Amygdala (tissue), 56 donors: Measurements from ENCODE around the gene REELD1.

Experiments
- DNase-seq, 56 donors: peaks; one replicate each; lab custom pipeline; 2025; lab: John Stamatoyannopoulos, UW

REELD1 gene

GRCh38 chr4:146214238-146214637, at the start of gene REELD1:
Gene REELD1, plus strand, starts transcription at chr4:146214538. Its CDS starts 2,415 bp downstream, at chr4:146216953.
- DNase-seq: no peak

- DNase-seq: no peak
Measured at GRCh38 chr4:146165221-146165620, 49.1 kb upstream of the REELD1 start.

DNA sequence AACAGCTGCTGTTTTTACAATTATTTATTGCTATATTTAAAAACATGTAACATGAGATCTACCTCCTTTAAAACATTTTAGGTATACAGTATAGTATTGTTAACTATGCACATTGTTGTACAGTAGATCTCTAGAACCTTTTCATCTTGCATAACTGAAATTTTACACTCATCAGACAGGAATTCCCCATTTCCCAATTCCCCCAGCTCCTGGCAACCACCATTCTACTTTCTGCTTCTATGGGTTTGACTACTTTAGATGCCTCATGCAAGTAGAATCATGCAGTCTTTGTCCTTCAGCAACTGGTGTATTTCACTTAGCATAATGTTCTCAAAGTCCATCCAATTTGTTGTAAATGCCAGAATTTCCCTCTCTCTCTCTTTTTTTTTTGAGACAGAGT, 48.5 kb upstream of the REELD1 start:
- no peak for DNase-seq

GRCh38 chr4:146170149-146170548, 44.2 kb upstream of the REELD1 start:
- no peak for DNase-seq

- peak; percentile 58 to 93 (median 86) for DNase-seq
Measured at GRCh38 chr4:146175541-146176453, 38.5 kb upstream of the REELD1 start, which contains the start of gene LSM6. Gene LSM6, plus strand, starts transcription at chr4:146175718. Its CDS starts 7,204 bp downstream, at chr4:146182922.

DNA sequence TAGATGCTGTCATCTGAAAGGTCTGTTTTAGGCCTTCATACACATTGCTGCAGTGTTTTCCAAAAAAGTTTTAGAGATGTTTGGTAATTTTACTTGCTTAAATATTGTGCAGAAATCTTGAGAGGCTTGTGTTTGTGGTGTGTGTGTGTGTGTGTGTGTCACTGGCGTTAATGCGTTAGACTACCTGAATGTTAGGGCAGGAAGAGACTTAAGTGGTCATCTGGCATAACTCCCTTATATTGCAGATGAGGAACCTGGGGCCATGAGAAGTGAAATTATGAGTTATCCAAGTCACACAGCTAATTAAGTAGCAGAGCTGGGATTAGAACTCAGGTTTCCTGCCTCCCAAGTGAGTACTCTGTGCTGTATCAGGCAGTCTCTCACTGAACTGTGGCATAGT, 37.4 kb upstream of the REELD1 start:
- DNase-seq: no peak

DNA sequence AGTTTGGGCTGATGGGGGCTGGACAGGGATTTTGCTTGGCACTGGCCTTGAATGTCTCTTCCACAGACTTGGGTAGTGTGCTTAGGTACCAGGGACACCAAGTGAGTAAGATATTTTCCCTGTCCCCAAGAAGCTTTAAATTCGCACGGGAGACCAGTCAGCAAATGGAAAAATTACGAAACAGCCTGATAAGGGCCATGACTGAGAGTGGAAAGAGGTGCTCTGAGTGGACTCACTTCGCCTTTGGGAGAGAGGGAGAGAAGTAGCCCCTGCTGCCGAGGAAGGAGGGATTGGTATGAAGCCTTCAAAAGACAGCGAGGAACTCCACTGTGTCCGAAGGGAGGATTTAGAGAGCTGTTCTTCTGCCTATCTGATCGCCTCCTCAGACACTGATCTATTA, 36.2 kb upstream of the REELD1 start:
- no peak for DNase-seq

DNA sequence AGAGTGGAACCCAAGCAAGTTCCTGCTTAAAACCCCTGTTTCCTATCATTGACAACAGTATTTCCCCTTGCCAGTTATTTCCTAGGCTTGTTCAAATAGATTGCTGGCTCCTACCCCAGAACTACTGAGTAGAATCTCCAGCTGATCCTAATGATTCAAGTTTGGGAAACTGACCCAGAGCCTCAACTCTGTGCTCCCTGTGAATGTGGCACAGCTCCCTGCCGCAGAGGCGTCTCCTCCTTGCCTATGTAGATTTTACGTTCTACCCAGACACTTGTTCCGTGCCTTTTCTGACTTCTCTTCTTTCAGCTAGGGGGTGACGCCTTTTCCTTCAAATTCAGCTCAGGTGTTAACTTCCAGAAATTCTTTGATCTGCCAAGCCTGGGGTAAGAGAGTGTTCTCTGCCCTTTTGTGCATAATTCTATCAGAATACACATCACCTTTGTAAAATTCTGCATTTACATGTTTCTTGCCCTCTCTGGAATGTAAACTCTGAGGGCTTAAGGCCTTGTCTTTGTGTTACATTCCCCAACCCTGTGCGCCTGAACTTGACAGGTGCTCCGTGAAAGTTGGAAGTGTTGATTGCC, 34.5 kb upstream of the REELD1 start:
- peak in 2 of 56 donors; percentile 5 to 12 for DNase-seq

- no peak for DNase-seq
Measured at GRCh38 chr4:146182443-146182842, 31.9 kb upstream of the REELD1 start.

DNA sequence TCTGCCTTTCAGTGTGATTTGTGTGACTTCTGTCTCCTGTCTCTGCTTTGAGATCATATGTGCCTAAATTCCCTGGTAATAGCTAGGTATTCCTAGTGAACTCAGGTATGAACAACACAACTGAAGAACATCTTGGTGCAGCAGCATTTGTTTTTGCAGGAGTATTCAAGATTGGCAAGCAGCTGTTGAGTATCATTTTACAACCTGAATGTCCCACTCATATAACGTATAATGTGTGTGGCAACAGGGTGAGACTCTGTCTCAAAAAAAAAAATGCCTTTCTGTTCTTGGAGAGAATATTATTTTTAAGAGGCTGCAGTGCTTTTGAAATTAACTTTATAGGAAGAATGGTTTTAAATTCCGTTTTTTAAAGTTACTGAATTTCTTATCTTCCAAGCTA, 31.1 kb upstream of the REELD1 start:
- DNase-seq: no peak

GRCh38 chr4:146186041-146186440, 28.3 kb upstream of the REELD1 start:
- DNase-seq: no peak

DNA sequence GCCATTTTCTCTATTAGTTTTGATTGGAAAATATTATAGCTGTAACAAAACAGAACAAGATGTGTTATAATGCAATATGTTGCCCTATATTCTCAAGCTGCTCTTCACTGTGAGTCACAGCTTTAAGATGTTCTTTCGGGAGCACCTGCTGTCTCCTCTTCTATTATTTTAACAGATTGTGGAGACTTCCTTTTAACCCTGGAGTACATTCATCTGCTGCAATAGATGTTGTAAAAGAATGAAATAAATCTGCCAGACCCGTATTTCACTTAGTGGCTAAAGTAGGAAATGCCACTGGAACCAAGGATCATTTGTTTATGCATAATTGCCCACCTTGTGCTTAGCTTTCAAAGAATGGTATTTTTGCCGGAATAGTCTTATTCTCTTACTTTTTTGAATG, 27.7 kb upstream of the REELD1 start:
- no peak for DNase-seq

GRCh38 chr4:146190456-146190855, 23.9 kb upstream of the REELD1 start:
- no peak for DNase-seq

GRCh38 chr4:146191766-146192458, 22.4 kb upstream of the REELD1 start:
- DNase-seq: no peak

GRCh38 chr4:146193628-146194027, 20.7 kb upstream of the REELD1 start:
- no peak for DNase-seq

GRCh38 chr4:146194212-146194611, 20.1 kb upstream of the REELD1 start:
- DNase-seq: no peak

DNA sequence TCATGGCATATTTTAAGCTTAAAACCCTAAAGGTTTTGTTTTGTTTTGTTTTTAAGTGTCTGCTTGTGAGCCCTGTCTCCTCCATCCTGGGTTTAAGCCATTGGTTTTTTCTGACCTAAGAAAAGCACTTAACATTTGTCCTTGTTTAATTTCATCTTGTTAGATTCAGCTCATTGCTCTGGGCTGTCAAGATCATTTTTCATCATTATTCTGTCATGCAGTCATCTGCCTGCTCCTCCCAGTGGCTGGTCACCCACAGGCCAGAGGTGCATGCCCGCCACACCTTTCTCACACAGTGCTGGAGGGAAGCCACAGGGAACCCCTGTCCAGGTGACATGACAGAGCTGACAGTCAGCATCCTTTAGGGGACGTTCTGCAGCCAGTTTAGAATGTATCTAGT, 11.7 kb upstream of the REELD1 start:
- no peak for DNase-seq

DNA sequence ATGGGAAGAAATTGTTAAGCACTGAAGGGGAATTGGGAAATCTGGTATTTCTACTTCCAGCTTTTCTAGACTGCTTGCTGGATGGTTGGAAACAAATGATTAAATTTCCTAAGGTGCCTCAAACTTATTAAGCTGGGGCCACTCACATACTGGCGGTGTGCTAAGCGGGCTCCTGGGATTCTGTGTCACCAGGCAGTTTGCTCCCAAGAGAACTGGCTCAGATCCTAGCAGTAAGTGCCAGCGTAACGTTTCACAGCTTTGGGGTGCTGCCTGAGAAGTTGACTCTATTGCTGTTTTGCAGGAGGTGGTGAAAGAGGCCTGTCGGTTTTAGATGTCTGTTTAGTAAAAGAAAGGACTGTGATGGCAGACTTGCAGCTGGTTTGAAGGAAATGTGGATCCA, 6.9 kb upstream of the REELD1 start:
- peak in 2 of 56 donors; percentile 3 to 13 for DNase-seq

GRCh38 chr4:146210890-146211289, 3.4 kb upstream of the REELD1 start:
- DNase-seq: no peak

DNA sequence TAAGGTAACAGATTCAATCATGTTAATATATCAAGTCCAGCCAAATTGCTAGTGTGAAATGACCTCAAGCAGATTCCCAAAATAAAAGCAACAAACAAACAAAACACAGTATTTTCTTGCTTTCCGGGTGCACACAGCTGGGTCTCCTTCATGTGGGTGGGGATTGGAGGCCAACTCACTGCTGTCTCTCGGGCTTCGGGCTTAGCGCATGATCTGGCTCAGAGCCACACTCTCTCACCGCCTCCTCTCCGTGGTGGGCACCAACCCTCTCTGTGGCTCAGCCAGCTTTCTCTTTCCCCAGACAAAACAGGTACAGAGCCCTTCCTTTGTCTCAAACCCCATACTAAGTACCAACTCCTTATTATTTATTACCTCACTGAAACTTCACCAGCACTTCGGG, 2.9 kb upstream of the REELD1 start:
- peak in 3 of 56 donors; percentile 6 to 30 (median 6) for DNase-seq

DNA sequence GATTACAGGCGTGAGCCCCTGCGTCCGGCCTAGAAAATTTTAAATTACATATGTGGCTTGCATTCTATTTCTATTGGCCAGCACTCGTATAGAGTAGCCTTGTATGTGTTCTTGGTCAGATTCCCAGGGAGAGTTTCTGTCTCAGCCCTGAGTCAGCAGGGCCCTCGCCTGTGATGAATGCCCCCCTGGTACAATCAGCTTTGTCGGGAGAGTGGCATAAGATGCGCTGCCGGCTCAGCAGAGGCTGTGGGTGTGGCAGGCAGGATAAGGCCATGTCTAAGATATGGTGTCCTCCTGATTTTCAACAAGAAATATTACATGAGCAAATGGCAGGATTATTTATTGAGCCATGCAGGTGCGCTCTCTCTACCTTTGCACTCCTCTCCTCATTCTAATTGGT, 1.6 kb upstream of the REELD1 start:
- DNase-seq: no peak
